Measurements from ENCODE around the gene PRODH2. TPM values are rescaled to one million over a fixed set of nuclear protein-coding genes. Genes with fewer than 3 reads are reported as not detected.

PRODH2 gene
- total RNA-seq, 2 donors from 2014 or later = not detected

GRCh38 chr19:35816846-35817245, 4.2 kb upstream of the PRODH2 start:
- no peak for ATAC-seq (ENCODE audit: insufficient number of reproducible peaks, low FRiP score, low read depth)
- no peaks in the 10 kb centered on the region for H3K27me3 ChIP-seq (replicated peaks; ENCODE audit: insufficient read depth)
- no peak for TF ChIP-seq CTCF (IDR thresholded peaks at IDR 0.05)

GRCh38 chr19:35816262-35816661, 3.6 kb upstream of the PRODH2 start:
- H3K9me3 ChIP-seq = no peaks in the 10 kb centered on the region
- TF ChIP-seq CTCF (IDR thresholded peaks at IDR 0.05) = no peak
- no peak for DNase-seq (ENCODE audit: low spot score)
- H3K36me3 ChIP-seq = no peaks in the 10 kb centered on the region
- no peak overlapping the region for H3K4me3 ChIP-seq
- no peak for ATAC-seq (ENCODE audit: insufficient number of reproducible peaks, low FRiP score, low read depth)
- no peak overlapping the region for H3K27ac ChIP-seq
- no peaks in the 10 kb centered on the region for H3K27me3 ChIP-seq (replicated peaks; ENCODE audit: insufficient read depth)
- no peaks in the 10 kb centered on the region for H3K4me1 ChIP-seq (ENCODE audit: control insufficient read depth in 1 of 2, low read depth in 2 of 2)

More at GRCh38 chr19:35816846-35817245, 4.2 kb upstream of the PRODH2 start:
- Histone ChIP-seq H3K36me3 (no peaks in the 10 kb centered on the region), H3K9me3 (no peaks in the 10 kb centered on the region), H3K4me1 (ENCODE audit: control insufficient read depth in 1 of 2, low read depth in 2 of 2) (no peaks in the 10 kb centered on the region), H3K27ac (no peak overlapping the region), H3K4me3 (no peak overlapping the region)
- no peak for DNase-seq (ENCODE audit: low spot score)

- DNase-seq (ENCODE audit: low spot score) = no peak
- H3K27me3 ChIP-seq (replicated peaks; ENCODE audit: insufficient read depth) = no peaks in the 10 kb centered on the region
- no peaks in the 10 kb centered on the region for H3K9me3 ChIP-seq
- no peak for ATAC-seq (ENCODE audit: insufficient number of reproducible peaks, low FRiP score, low read depth)
- no peaks in the 10 kb centered on the region for H3K36me3 ChIP-seq
- no peak for TF ChIP-seq CTCF (IDR thresholded peaks at IDR 0.05)
- H3K4me1 ChIP-seq (ENCODE audit: control insufficient read depth in 1 of 2, low read depth in 2 of 2) = no peaks in the 10 kb centered on the region
- H3K27ac ChIP-seq = no peak overlapping the region
- H3K4me3 ChIP-seq = no peak overlapping the region
These were observed 622 bp upstream of the PRODH2 start for GRCh38 chr19:35813043-35813890.

GRCh38 chr19:35811317-35812219, 1.1 kb downstream of the PRODH2 start:
- Histone ChIP-seq H3K4me3 (no peak overlapping the region), H3K9me3 (no peaks in the 10 kb centered on the region), H3K4me1 (ENCODE audit: control insufficient read depth in 1 of 2, low read depth in 2 of 2) (no peaks in the 10 kb centered on the region), H3K27ac (no peak overlapping the region), H3K27me3 (replicated peaks; ENCODE audit: insufficient read depth) (no peaks in the 10 kb centered on the region), H3K36me3 (no peaks in the 10 kb centered on the region)
- ATAC-seq (ENCODE audit: insufficient number of reproducible peaks, low FRiP score, low read depth) (no peak), DNase-seq (ENCODE audit: low spot score) (no peak)
- no peak for TF ChIP-seq CTCF (IDR thresholded peaks at IDR 0.05)

GRCh38 chr19:35807633-35808032, 5.0 kb downstream of the PRODH2 start:
- Histone ChIP-seq H3K27ac (no peak overlapping the region), H3K4me3 (no peak overlapping the region), H3K4me1 (ENCODE audit: control insufficient read depth in 1 of 2, low read depth in 2 of 2) (no peaks in the 10 kb centered on the region), H3K9me3 (no peaks in the 10 kb centered on the region), H3K27me3 (replicated peaks; ENCODE audit: insufficient read depth) (no peaks in the 10 kb centered on the region), H3K36me3 (no peaks in the 10 kb centered on the region)
- no peak for ATAC-seq (ENCODE audit: insufficient number of reproducible peaks, low FRiP score, low read depth)
- TF ChIP-seq CTCF (IDR thresholded peaks at IDR 0.05) = no peak
- no peak for DNase-seq (ENCODE audit: low spot score)
